Stimulated activated CD8-positive, alpha-beta memory T cell treated with anti-CD3 and anti-CD28 coated beads, Interleukin-15, amount 100 ng/mL, for 24 hours (primary cell): ENCODE results near the gene FOXL3.
"Not testable (repeated sequence)": the region's sequence is repeated elsewhere in the genome, so short reads cannot be mapped to it uniquely, and the experiment has no call there.

Experiments
- DNase-seq: peaks from one replicate; pipeline ENCODE4 v3.0.0-alpha.2; 2020; ENCODE audit warnings: low read depth

The FOXL3 gene

GRCh38 chr7:289756-290553 is at the start of gene FOXL3:
Gene FOXL3, plus strand, starts transcription at chr7:290170. Its CDS starts 0 bp downstream, at chr7:290170.
- no peak for DNase-seq

- DNase-seq = no peak
These were observed 49.0 kb upstream of the FOXL3 start for GRCh38 chr7:240887-241421.

GRCh38 chr7:241513-241912 is 48.5 kb upstream of the FOXL3 start:
- no peak for DNase-seq

GRCh38 chr7:242826-243579 is 47.0 kb upstream of the FOXL3 start:
- DNase-seq = not testable (repeated sequence)

- DNase-seq = not testable (repeated sequence)
These were observed 46.4 kb upstream of the FOXL3 start for GRCh38 chr7:243580-243978.

- DNase-seq = no peak
These were observed 45.0 kb upstream of the FOXL3 start for GRCh38 chr7:244974-245373.

GRCh38 chr7:245574-246295 is 44.2 kb upstream of the FOXL3 start:
- no peak for DNase-seq

GRCh38 chr7:246451-246850 is 43.5 kb upstream of the FOXL3 start:
- no peak for DNase-seq

- DNase-seq = no peak
These were observed 42.8 kb upstream of the FOXL3 start for GRCh38 chr7:247181-247580.

GRCh38 chr7:247636-248035 is 42.3 kb upstream of the FOXL3 start:
- DNase-seq = no peak

GRCh38 chr7:248732-249435 is 41.1 kb upstream of the FOXL3 start:
- no peak for DNase-seq

- no peak for DNase-seq
These were observed 40.0 kb upstream of the FOXL3 start for GRCh38 chr7:249989-250388.

GRCh38 chr7:250523-250922 is 39.4 kb upstream of the FOXL3 start:
- no peak for DNase-seq

GRCh38 chr7:251005-251404 is 39.0 kb upstream of the FOXL3 start:
- DNase-seq = no peak

- DNase-seq = no peak
These were observed 38.4 kb upstream of the FOXL3 start for GRCh38 chr7:251446-252175.

- DNase-seq = no peak
These were observed 37.6 kb upstream of the FOXL3 start for GRCh38 chr7:252216-252965.

GRCh38 chr7:252981-253380 is 37.0 kb upstream of the FOXL3 start:
- DNase-seq = no peak

- DNase-seq = no peak
These were observed 36.2 kb upstream of the FOXL3 start for GRCh38 chr7:253581-254336.

- DNase-seq = no peak
These were observed 35.5 kb upstream of the FOXL3 start for GRCh38 chr7:254337-255037.
